UCSD-AML1 (cell line): ENCODE results near the gene SYNGAP1.
"Not testable (repeated sequence)": the region's sequence is repeated elsewhere in the genome, so short reads cannot be mapped to it uniquely, and the experiment has no call there.

Source experiments
- DNase-seq: peaks from one replicate; lab custom pipeline; 2025; ENCODE audit not compliant: unreplicated experiment; lab: John Stamatoyannopoulos, UW

Gene SYNGAP1

GRCh38 chr6:33459226-33459625, 39.4 kb downstream of the SYNGAP1 start:
- DNase-seq: no peak

- DNase-seq: no peak
These were observed 46.3 kb downstream of the SYNGAP1 start for GRCh38 chr6:33466075-33466735.

- DNase-seq: no peak
These were observed 47.2 kb downstream of the SYNGAP1 start for GRCh38 chr6:33467091-33467490.

- DNase-seq: no peak
These were observed 49.8 kb downstream of the SYNGAP1 start for GRCh38 chr6:33469661-33470060.

GRCh38 chr6:33477864-33478263, 58.0 kb downstream of the SYNGAP1 start:
- DNase-seq: no peak

GRCh38 chr6:33481192-33481591, 61.3 kb downstream of the SYNGAP1 start:
- DNase-seq: no peak

- not testable (repeated sequence) for DNase-seq
These were observed 62.8 kb downstream of the SYNGAP1 start for GRCh38 chr6:33482620-33483019.

GRCh38 chr6:33483678-33484077, 63.8 kb downstream of the SYNGAP1 start:
- no peak for DNase-seq

GRCh38 chr6:33484673-33485262, 64.9 kb downstream of the SYNGAP1 start:
- not testable (repeated sequence) for DNase-seq

GRCh38 chr6:33485680-33486079, 65.8 kb downstream of the SYNGAP1 start:
- not testable (repeated sequence) for DNase-seq

- no peak for DNase-seq
These were observed 68.5 kb downstream of the SYNGAP1 start for GRCh38 chr6:33488339-33488738.

GRCh38 chr6:33490198-33490597, 70.3 kb downstream of the SYNGAP1 start:
- no peak for DNase-seq

- DNase-seq: no peak
These were observed 70.8 kb downstream of the SYNGAP1 start for GRCh38 chr6:33490621-33491020.

GRCh38 chr6:33492093-33492492, 72.2 kb downstream of the SYNGAP1 start:
- no peak for DNase-seq

GRCh38 chr6:33497157-33497556, 77.3 kb downstream of the SYNGAP1 start:
- DNase-seq: no peak

GRCh38 chr6:33502486-33502885, 82.6 kb downstream of the SYNGAP1 start:
- no peak for DNase-seq

- no peak for DNase-seq
These were observed 84.6 kb downstream of the SYNGAP1 start for GRCh38 chr6:33504486-33504885.
